ENCODE results near the gene ATP6V0A1.
"Not testable (repeated sequence)": the region's sequence is repeated elsewhere in the genome, so short reads cannot be mapped to it uniquely, and the experiment has no call there.

ATP6V0A1 gene

DNA sequence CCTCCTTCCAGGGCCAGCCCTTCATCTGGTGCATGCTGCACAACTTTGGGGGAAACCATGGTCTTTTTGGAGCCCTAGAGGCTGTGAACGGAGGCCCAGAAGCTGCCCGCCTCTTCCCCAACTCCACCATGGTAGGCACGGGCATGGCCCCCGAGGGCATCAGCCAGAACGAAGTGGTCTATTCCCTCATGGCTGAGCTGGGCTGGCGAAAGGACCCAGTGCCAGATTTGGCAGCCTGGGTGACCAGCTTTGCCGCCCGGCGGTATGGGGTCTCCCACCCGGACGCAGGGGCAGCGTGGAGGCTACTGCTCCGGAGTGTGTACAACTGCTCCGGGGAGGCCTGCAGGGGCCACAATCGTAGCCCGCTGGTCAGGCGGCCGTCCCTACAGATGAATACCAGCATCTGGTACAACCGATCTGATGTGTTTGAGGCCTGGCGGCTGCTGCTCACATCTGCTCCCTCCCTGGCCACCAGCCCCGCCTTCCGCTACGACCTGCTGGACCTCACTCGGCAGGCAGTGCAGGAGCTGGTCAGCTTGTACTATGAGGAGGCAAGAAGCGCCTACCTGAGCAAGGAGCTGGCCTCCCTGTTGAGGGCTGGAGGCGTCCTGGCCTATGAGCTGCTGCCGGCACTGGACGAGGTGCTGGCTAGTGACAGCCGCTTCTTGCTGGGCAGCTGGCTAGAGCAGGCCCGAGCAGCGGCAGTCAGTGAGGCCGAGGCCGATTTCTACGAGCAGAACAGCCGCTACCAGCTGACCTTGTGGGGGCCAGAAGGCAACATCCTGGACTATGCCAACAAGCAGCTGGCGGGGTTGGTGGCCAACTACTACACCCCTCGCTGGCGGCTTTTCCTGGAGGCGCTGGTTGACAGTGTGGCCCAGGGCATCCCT is 84.8 kb downstream of the ATP6V0A1 start:
- DNase-seq: no peak

DNA sequence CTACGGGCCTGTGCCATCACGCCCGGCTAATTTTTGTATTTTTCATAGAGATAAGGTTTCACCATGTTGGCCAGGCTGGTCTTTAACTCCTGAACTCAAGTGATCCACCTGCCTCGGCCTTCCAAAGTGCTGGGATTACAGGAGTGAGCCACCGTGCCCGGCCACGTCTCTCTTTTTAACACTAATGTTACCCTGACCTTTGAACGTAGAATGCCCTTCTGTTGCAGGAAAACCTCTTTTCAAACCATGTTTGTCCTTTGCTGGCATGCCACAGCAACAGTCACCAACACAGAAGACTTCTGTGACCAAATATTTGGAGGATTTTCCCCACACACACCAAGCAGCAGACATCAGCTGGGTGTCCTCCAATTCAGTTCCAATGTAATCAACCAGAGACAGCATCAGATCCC is 86.2 kb downstream of the ATP6V0A1 start:
- DNase-seq: no peak

DNA sequence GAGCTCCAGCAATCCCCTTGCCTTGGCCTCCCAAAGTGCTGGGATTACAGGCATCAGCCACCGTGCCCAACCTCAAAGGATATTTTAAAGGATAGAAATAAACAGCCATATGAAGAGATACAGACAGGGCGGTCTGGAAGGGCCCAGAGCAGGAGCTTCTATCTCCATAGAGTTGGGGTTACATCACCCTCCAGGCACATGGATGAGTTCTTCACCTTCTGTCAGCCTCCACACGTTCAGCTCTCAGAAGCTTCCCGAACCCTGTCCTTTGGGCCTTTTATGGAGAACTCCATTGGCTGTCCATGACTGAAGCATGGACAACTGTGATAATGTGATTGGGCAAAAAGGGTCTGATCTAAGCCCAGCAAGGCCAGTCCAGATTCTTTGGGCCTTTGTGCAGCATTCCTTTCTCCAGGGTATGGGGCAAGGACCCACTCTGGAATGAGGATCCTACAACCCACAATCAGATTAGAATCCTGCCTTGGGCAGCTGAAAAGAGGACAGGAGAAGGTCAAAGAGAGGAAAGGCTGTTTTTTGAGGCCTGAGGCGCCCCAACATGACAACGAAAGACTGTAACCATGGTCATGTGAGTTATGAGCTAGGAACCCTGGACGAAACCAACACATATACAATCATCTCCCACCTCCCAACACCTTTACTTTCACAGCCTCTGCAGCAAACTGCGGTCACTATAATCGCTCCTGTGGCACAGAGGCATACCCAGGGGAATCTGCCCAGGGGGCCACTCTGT is 87.3 kb downstream of the ATP6V0A1 start:
- DNase-seq: not testable (repeated sequence)

DNA sequence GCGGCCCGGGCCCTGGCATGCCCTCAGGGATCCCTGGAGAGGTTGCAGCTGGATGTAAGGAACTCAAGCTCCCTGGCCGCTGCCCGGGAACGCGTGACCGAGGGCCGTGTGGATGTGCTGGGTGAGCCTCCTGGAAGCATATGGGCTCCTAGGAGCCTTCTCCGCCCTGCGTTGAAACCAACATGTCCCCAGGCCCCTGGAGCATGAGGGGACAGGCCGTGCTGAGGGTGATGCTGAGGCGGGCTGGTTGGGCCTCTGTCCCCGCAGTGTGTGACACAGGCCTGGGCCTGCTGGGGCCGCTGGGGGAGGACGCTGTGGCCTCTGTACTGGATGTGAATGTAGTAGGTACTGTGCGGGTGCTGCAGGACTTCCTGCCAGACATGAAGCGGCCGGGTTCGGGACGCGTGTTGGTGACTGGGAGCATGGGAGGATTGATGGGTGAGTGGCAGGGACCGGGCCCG is 88.4 kb downstream of the ATP6V0A1 start:
- DNase-seq: no peak

DNA sequence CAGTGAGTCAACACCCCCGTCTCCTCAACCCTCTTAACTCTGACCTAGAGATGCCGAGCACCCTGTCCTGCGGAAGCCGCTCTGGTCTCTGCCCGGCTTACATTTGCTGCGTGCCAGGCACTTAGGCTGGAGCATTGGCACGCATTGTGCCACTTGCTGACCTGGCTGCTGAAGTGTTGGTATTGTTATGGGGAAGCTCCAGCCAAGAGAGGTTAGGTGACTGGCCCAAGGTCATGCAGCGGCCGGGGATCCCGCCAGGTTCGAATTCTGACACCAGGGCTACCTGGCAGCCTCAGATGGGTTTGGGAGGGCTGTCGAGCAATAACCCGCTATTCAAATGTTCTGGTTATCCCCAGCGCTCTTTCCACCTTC is 89.0 kb downstream of the ATP6V0A1 start:
- no peak for DNase-seq

DNA sequence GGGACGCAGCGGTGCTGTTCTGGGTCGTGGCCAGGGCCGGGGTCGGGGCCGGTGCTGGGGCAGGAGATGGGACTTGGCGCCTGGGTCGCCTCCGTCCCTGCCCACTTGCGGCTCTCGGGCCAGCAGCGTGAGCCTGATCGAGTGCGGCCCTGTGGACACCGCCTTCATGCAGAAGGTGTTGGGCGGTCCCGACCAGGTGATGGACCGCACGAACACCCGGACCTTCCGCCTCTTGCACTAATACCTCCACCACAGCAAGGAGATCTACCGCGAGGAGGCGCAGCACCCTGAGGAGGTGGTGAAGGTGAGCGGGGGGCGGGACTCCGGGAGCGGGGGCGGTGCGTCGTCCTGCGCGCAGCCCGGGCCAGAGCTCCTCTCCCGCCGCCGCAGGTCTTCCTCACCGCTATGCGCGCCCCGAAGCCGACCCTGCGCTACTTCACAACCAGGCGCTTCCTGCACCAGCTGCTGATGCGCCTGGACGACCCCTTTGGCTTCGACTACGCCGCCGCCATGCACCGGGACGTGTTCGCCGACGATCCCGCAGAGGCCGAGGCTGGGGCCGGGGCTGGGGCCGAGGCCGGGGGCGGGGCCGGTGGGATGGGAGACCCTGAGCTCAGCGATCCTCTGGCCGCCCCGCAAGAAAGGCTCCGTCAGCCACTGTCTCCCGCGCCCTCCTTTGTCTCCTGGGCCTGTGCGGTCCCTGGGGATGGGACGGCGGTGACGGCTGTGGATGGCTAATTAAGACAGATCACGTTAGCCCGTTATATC is 89.6 kb downstream of the ATP6V0A1 start:
- DNase-seq: peak; percentile 66

DNA sequence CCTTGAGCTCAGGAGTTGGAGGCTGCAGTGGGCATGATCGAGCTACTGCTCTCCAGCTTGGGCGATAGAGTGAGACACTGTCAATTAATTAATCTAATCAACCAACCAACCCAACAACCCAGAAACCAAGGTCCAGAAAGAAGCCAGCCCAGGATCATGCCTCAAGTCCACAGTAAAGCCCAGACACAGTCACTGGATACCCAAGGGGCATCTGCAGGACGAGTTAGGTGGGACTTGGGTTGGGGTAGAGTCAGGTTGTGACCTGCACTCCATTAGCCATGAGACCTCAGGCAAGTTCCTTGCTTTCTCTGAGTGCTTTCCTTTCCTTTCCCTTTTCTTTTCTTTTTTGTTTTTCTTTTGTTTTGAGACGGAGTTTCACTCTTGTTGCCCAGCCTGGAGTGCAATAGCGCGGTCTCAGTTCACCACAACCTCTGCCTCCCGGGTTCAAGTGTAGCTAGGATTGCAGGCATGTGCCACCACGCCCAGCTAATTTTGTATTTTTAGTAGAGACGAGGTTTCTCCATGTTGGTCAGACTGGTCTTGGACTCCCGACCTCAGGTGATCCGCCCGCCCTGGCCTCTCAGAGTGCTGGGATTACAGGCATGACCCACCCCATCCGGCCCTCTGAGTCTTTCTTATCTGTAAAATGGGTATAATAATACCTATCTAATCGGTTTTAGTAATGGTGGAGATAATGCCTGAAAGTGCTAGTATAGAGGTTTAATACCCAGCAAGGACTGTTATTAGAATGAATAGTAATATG is 90.5 kb downstream of the ATP6V0A1 start:
- DNase-seq: no peak

DNA sequence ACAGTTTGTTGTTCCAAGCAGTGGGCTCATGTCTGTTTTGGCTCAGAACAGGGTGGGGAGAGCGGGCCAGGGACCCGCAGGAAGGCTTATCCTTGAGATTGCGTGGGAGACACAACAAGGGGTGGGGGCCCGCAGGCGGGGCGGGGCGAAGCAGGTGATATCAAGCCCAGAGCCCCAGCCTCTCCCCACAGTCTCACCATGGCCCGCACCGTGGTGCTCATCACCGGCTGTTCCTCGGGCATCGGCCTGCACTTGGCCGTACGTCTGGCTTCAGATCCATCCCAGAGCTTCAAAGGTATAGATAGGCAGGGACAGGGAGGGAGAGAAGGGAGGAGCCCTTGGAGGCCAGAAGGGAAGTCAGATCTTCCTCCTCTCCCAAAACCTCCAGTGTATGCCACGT is 94.1 kb downstream of the ATP6V0A1 start, which contains the start of gene HSD17B1:
TSS of gene HSD17B1 (plus strand) at position 188 of the 400 bp plus-strand sequence. CDS start at position 199, 11 bp downstream.
- DNase-seq: not testable (repeated sequence)

DNA sequence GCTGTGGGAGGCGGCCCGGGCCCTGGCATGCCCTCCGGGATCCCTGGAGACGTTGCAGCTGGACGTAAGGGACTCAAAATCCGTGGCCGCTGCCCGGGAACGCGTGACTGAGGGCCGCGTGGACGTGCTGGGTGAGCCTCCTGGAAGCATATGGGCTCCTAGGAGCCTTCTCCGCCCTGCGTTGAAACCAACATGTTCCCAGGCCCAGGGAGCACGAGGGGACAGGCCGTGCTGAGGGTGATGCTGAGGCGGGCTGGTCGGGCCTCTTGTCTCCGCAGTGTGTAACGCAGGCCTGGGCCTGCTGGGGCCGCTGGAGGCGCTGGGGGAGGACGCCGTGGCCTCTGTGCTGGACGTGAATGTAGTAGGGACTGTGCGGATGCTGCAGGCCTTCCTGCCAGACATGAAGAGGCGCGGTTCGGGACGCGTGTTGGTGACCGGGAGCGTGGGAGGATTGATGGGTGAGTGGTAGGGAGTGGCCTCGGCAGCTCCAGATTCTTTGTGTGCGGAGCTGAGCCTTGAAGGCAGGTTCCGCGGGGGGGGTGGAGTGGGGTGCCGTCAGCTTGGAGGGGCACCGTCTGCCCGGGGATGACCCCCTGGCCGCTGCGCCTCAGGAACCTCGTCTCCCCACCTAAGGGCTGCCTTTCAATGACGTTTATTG is 94.6 kb downstream of the ATP6V0A1 start:
- no peak for DNase-seq

DNA sequence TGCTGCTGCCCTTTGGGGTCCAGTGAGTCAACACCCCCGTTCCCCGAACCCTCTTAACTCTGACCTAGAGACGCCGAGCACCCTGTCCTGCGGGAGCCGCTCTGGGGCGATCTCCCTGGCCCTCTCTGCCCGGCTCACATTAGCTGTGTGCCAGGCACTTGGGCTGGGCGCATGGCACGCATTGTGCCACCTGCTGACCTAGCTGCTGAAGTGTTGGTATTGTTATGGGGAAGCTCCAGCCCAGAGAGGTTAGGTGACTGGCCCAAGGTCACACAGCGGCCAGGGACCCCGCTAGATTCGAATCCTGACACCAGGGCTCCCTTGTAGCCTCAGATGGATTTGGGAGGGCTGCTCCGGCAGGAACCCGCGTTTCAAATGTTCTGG is 95.2 kb downstream of the ATP6V0A1 start:
- no peak for DNase-seq

DNA sequence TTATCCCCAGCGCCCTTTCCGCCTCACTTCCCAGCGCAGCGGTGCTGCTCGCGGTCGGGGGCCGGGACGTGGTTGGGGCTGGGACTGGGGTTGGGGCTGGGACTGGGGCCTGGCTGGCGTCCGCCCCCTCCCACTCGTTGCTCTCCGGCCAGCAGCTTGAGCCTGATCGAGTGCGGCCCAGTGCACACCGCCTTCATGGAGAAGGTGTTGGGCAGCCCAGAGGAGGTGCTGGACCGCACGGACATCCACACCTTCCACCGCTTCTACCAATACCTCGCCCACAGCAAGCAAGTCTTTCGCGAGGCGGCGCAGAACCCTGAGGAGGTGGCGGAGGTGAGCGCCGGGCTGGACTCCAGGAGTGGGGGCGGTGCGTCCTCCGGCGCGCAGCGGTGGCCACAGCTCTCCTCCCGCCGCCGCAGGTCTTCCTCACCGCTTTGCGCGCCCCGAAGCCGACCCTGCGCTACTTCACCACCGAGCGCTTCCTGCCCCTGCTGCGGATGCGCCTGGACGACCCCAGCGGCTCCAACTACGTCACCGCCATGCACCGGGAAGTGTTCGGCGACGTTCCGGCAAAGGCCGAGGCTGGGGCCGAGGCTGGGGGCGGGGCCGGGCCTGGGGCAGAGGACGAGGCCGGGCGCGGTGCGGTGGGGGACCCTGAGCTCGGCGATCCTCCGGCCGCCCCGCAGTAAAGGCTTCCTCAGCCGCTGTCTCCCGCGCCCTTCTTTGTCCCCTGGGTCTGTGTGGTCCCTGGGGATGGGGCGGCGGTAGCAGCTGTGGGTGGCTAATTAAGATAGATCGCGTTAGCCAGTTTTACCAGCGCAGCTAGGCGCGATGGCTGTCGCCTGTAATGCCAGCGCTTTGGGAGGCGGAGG is 95.8 kb downstream of the ATP6V0A1 start:
- peak; percentile 59 for DNase-seq

DNA sequence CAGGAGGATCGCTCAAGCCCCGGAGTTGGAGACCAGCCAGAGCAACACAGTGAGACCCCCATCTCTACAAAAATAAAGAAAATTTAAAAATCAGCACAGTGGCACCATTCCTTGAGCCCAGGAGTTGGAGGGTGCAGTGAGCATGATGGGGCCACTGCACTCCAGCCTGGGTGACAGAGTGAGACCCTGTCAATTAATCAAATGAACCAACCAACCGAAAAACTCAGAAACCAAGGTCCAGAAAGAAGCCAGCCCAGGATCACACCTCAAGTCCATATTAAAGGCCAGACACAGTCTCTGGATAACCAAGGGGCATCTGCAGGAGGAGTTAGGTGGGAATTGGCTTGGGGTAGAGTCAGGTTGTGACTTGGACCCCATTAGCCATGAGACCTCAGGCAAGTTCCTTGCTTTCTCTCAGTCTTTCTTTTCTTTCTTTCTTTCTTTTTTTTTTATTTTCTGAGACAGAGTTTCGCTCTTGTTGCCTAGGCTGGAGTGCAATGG is 96.5 kb downstream of the ATP6V0A1 start:
- DNase-seq: no peak

DNA sequence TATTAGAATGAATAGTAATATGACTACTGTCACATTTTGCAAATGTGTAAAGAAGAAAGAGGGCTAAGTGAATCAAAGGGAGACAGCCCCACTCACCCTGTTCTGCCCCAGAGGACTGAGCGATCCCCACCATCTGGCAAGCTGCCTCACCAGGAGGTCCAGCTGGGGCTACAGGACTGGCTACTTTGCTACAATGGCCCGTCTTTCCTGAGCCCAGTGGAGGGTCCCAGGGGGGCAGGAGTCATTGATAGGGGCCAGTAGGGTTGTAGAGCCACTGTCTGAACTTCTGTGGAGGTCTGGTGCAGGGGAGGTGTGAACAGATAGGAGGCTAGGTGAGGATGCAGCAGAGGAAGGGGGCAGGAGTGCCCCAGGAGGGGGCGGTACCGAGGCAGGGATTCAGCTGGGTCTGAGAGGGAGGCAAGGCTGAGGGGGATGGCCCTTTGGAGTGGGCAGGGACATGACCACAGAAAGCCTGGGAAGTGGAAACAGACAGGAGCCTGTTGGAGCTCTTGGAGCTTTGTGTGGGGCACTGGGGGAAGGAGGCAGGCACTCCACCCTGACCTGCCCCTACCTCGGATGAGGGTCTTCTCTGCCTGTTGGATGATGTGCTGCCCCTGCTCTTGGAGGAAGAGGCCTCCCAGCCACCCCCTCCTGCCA is 97.4 kb downstream of the ATP6V0A1 start:
- not testable (repeated sequence) for DNase-seq

DNA sequence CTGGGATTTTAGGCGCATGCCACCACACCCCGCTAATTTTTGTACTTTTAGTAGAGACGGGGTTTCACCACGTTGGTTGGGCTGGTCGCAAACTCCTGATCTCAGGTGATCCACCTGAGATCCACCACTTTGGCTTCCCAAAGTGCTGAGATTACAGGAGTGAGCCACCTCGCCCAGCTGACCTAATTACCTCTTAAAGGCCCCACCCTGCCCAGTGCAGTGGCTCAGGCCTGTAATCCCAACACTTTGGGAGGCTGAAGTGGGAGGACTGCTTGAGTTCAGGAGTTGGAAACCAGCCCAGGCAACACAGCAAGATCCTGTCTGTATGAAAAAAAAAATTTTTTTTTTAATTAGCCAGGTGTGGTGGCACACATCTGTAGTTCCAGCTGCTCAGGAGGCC is 100.4 kb downstream of the ATP6V0A1 start:
- peak; percentile 17 for DNase-seq

DNA sequence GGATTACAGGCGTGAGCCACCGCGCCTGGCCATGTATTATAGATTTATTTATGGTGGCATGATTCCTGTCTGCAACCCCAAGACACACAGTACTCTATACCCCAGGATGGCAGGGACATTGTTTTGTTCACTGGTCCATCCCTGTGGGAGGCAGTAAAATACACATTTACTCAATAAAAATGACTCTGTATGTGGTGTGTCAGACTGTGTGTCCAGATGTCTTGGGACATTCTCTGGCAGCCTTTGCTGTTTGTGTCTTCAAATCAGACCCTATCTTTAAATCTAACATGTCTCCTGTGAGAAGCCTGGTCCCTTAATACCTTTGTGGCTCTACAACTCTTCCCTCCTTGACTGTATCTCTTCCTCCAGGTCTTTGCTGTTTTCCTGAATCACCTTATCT is 101.6 kb downstream of the ATP6V0A1 start:
- no peak for DNase-seq

DNA sequence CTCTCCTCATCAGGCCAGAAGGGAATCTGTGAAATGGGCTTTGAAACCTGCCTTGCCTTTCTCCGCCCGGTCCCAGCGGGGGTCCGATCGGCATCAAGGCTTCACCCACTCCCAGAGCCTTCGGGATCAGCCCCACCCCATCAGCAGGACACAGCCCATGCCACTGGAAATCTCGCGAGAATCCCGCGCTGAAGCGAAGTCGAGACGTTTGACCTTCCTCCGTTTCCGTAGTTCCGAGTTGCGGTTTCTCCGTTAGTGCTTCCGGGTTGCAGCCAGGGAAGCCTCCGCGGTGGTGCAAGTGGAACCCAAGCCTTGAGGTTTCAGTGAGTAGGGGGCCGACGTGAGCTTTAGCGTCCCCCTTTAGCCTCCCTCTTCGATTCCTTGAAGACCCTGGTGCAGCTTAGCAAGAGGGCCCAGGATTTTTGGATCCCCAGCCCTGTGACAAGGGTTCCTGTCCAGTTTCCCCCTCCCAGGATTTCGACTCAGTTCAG is 103.3 kb downstream of the ATP6V0A1 start, which contains the start of gene COASY:
TSS of gene COASY (plus strand) at position 252 of the 491 bp plus-strand sequence. CDS start 475 bp downstream, outside the sequence.
- peak; percentile 93 for DNase-seq

DNA sequence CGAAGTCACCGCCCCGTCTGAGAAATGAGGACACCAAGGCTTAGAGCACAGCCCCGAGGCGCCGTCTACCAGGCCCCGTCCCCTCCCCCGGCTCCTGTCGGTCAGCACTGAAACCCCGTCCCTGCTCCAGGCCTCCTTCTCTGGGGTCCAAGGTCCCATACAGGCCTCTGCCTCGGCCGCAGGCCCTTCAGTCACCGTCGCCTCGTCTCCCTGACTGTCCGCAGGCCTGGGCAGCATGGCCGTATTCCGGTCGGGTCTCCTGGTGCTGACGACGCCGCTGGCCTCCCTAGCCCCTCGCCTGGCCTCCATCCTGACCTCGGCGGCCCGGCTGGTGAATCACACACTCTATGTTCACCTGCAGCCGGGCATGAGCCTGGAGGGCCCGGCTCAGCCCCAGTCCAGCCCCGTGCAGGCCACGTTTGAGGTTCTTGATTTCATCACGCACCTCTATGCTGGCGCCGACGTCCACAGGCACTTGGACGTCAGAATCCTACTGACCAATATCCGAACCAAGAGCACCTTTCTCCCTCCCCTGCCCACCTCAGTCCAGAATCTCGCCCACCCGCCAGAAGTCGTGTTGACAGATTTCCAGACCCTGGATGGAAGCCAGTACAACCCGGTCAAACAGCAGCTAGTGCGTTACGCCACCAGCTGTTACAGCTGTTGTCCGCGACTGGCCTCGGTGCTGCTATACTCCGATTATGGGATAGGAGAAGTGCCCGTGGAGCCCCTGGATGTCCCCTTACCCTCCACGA is 103.9 kb downstream of the ATP6V0A1 start:
- peak; percentile 36 for DNase-seq

DNA sequence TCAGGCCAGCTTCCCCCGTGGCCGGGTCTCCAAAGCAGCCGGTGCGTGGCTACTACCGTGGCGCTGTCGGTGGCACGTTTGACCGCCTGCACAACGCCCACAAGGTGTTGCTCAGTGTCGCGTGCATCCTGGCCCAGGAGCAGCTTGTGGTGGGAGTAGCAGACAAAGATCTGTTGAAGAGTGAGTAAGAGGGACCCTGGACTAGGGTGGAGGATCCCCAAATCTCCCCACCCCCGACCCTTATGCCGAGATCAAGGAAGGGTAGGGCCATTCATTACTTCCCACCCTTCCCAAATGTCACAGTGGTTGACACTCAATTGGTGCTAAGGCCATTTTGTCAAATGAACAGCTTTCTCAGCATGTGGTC is 104.4 kb downstream of the ATP6V0A1 start:
- DNase-seq: no peak

DNA sequence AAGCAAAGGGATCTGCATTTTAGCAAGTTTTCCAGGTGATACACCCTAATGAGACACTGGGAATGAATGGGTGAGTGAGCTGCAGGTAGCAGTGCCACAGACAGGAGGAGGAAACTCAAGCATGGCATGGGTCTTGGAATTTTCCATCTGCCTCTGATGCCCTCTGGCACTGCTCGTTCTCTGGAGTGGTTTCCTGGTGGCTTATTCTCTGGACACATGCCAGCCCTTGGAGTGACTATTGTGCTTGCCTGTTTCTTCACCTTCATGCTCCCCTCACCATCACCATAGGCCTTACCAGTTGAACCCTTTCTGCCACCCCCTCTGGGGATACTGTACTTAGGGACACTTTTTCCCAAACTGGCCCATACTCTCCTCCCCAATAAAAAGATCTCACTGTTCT is 104.9 kb downstream of the ATP6V0A1 start:
- DNase-seq: peak; percentile 65

Data from NCI-H2029 (cell line).